Activated B cell treated with CpG ODN at 0.5 μM for 24 hours (primary cell): Measurements from ENCODE around the gene CREG1. TPM values are rescaled to one million over a fixed set of nuclear protein-coding genes. Genes with fewer than 3 reads are reported as not detected.
"Not testable (repeated sequence)": the region's sequence is repeated elsewhere in the genome, so short reads cannot be mapped to it uniquely, and the experiment has no call there.

Source experiments
- ATAC-seq: fragments of 200-7000 bp; cut with Tn5 transposase; one replicate; pipeline ENCODE4 v1.10.0; 2021; ENCODE audit warnings: low read depth, mild to moderate bottlenecking, moderate library complexity
- CTCF ChIA-PET: fragments of 350-600 bp; sonication (Branson Sonifier 250); formaldehyde crosslinking; loops from one replicate; lab custom pipeline; 2021; ENCODE audit warnings: antibody characterized with exemption; lab: Charles Lee
- POLR2A ChIA-PET: fragments of 350-600 bp; sonication (Branson Sonifier 250); formaldehyde crosslinking; loops from one replicate; lab custom pipeline; 2021; ENCODE audit warnings: antibody characterized with exemption; lab: Charles Lee
- DNase-seq: peaks from one replicate; pipeline ENCODE4 v3.0.0; 2022
- H3K27ac Mint-ChIP-seq: one replicate; pipeline ENCODE4 v1.8.0; 2020; ENCODE audit warnings: mixed read lengths
- H3K27me3 Mint-ChIP-seq: one replicate; pipeline ENCODE4 v1.8.0; 2021; ENCODE audit warnings: mixed read lengths
- H3K36me3 Mint-ChIP-seq: one replicate; pipeline ENCODE4 v1.8.0; 2021; ENCODE audit warnings: low read depth, mixed read lengths
- H3K4me1 Mint-ChIP-seq: one replicate; pipeline ENCODE4 v1.8.0; 2021; ENCODE audit warnings: mixed read lengths
- H3K4me3 Mint-ChIP-seq: one replicate; pipeline ENCODE4 v1.8.0; 2020; ENCODE audit warnings: mild to moderate bottlenecking, mixed read lengths
- H3K9me3 Mint-ChIP-seq: one replicate; pipeline ENCODE4 v1.8.0; 2020; ENCODE audit warnings: mixed read lengths
- intact Hi-C: fragments of 100-400 bp; cut with micrococcal nuclease; formaldehyde crosslinking; loops from one replicate; pipeline ENCODE4 v1.15.1; 2024
- total RNA-seq: library from RNA; stranded (reverse); gene quantifications from 2 replicates; pipeline ENCODE4 v1.2.3, GENCODE V29; 2022
- TF ChIP-seq, protein P1 (sequence below): fragments of 200-600 bp; IDR thresholded peaks from one replicate; pipeline ENCODE4 v1.8.0; 2022; ENCODE audit warnings: antibody characterized with exemption, mild to moderate bottlenecking

Gene CREG1
- total RNA-seq, 1 donor from 2014 or later, result 3.1 TPM

DNA sequence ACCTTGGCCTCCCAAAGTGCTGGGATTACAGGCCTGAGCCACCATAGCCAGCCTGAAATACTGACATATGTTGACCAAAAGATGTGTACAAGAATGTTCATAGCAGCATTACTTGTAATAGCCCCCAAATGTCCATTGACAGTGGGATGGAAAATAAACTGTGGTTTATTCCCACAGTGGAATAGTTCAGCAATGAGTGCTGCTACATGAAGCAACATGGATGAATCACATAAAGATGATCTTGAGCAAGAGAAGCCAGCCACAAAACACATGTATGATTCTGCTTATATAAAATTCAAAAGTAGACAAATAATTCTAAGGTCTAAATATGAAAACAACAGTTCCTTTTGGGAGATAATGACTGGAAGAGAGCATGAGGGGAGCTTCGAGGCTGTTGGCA lies 9.1 kb upstream of the CREG1 start:
- peaks cover 15% of the 10 kb centered on the region for H3K4me1 Mint-ChIP-seq
- intact Hi-C loops, result no loop called here
- DNase-seq (no peak), ATAC-seq (no peak)
- no peaks in the 10 kb centered on the region for H3K9me3 Mint-ChIP-seq
- H3K36me3 Mint-ChIP-seq, result no peaks in the 10 kb centered on the region
- H3K27ac Mint-ChIP-seq, result no peak overlapping the region
- TF ChIP-seq, protein P1, sequence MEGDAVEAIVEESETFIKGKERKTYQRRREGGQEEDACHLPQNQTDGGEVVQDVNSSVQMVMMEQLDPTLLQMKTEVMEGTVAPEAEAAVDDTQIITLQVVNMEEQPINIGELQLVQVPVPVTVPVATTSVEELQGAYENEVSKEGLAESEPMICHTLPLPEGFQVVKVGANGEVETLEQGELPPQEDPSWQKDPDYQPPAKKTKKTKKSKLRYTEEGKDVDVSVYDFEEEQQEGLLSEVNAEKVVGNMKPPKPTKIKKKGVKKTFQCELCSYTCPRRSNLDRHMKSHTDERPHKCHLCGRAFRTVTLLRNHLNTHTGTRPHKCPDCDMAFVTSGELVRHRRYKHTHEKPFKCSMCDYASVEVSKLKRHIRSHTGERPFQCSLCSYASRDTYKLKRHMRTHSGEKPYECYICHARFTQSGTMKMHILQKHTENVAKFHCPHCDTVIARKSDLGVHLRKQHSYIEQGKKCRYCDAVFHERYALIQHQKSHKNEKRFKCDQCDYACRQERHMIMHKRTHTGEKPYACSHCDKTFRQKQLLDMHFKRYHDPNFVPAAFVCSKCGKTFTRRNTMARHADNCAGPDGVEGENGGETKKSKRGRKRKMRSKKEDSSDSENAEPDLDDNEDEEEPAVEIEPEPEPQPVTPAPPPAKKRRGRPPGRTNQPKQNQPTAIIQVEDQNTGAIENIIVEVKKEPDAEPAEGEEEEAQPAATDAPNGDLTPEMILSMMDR, result no peak
- no peaks in the 10 kb centered on the region for H3K27me3 Mint-ChIP-seq
- CTCF ChIA-PET, result no interaction called here
- POLR2A ChIA-PET, result interaction anchor here (1.2 kb wide), 1 partner anchor 126 kb away, joined by 4 read pairs; no protein-coding TSS in a partner anchor
- no peak overlapping the region for H3K4me3 Mint-ChIP-seq

DNA sequence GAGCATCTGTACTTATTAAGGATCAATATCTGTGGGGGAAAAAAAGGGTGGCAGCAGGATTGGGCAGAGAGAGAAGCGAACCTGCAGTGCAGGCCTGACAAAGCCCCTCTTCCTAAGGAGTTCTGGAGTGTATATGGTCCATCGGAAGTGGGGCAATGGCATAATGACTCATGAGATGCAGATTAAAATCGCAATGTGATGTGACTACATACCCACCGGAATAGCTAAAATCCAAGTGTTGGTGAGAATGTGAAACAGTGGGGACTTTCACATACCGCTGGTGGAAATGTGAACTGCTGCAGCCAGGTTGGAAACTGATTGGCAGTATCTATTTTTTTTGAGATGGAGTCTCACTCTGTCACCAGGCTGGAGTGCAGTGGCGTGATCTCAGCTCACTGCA lies 8.2 kb upstream of the CREG1 start:
- no peaks in the 10 kb centered on the region for H3K36me3 Mint-ChIP-seq
- peaks cover 13% of the 10 kb centered on the region for H3K4me1 Mint-ChIP-seq
- ATAC-seq, result no peak
- H3K9me3 Mint-ChIP-seq, result no peaks in the 10 kb centered on the region
- H3K27ac Mint-ChIP-seq, result no peak overlapping the region
- TF ChIP-seq, protein P1, result no peak
- ChIA-PET CTCF (interaction anchor here (0.6 kb wide), 1 partner anchor 677 kb away, joined by 3 read pairs; no protein-coding TSS in a partner anchor), POLR2A (no interaction called here)
- no peaks in the 10 kb centered on the region for H3K27me3 Mint-ChIP-seq
- no peak for DNase-seq
- H3K4me3 Mint-ChIP-seq, result no peak overlapping the region
- intact Hi-C loops, result no loop called here

DNA sequence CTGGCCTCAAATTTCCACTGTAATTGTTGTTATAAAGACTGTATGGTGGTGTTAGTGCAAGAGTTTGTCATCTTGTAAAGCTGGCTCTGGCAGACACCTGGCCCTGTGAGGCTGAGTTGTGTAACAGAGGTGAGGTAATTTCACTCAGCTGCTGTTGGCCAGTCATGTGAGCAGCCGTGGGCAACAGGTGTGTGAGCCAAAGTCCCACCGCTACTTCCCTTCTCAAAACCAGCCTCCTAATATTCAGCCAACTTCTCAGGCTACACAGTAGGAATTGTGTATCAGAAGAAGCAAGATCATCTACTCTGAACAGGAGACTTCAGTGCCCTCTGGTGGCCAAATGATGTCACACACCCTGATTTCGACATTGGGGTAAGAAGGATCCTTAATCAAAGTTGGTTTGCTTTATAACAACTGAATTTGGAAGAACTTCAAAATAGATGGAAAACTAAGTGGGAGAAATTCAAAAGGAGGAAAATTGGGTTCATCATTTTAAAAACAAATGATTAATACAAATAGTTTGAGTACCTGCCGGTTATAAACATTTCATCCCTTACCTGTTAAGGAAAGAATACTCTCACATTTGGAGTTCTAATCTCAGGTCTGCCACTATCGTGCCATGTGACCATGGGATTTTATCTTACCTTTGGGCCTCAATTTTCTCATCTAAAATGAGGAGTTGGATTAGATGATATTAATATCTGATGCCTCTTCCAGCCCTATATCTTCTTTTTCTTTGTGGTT lies 2.6 kb upstream of the CREG1 start:
- intact Hi-C loops, result loop anchor here (1.0 to 5.0 kb wide), 6 partner anchors 114 to 644 kb away; no protein-coding TSS in a partner anchor
- H3K27me3 Mint-ChIP-seq, result no peaks in the 10 kb centered on the region
- no peak overlapping the region for H3K27ac Mint-ChIP-seq
- peak; percentile 52 for DNase-seq
- no peak for ATAC-seq
- TF ChIP-seq, protein P1, result peak; percentile 66
- POLR2A ChIA-PET, result interaction anchor here (0.6 to 0.9 kb wide), 2 partner anchors 75 kb away, joined by 3 read pairs; no protein-coding TSS in a partner anchor
- peak overlapping the region; percentile 24 for H3K4me3 Mint-ChIP-seq
- no peaks in the 10 kb centered on the region for H3K9me3 Mint-ChIP-seq
- peaks cover 17% of the 10 kb centered on the region for H3K4me1 Mint-ChIP-seq
- CTCF ChIA-PET, result interaction anchor here (0.7 to 3.2 kb wide), 22 partner anchors 8 to 490 kb away, joined by 3 to 13 read pairs (median 4); no protein-coding TSS in a partner anchor
- no peaks in the 10 kb centered on the region for H3K36me3 Mint-ChIP-seq

DNA sequence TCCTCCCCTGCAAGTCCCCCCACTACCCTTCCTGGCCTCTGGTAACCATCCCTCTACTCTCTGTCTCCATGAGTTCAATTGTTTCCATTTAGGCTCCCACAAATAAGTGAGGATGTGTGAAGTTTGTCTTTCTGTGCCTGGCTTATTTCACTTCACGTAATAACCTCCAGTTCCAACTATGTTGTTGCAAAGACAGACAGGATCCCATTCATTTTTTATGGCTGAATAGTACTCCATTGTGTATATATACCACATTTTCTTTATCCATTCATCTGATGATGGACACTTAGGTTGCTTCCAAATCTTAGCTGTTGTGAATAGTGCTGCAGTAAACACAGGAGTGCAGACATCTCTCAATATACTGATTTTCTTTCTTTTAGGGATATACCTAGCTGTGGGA lies 1.5 kb upstream of the CREG1 start:
- H3K36me3 Mint-ChIP-seq, DNase-seq, H3K4me3 Mint-ChIP-seq, H3K27ac Mint-ChIP-seq, ATAC-seq, H3K9me3 Mint-ChIP-seq, H3K27me3 Mint-ChIP-seq, POLR2A ChIA-PET: not testable (repeated sequence)
- H3K4me1 Mint-ChIP-seq, result peaks cover 17% of the 10 kb centered on the region
- CTCF ChIA-PET, result interaction anchor here (0.7 to 3.2 kb wide), 18 partner anchors 10 to 489 kb away, joined by 3 to 13 read pairs (median 4); no protein-coding TSS in a partner anchor
- intact Hi-C loops, result loop anchor here (5.0 kb wide), 1 partner anchor 643 kb away; no protein-coding TSS in a partner anchor

DNA sequence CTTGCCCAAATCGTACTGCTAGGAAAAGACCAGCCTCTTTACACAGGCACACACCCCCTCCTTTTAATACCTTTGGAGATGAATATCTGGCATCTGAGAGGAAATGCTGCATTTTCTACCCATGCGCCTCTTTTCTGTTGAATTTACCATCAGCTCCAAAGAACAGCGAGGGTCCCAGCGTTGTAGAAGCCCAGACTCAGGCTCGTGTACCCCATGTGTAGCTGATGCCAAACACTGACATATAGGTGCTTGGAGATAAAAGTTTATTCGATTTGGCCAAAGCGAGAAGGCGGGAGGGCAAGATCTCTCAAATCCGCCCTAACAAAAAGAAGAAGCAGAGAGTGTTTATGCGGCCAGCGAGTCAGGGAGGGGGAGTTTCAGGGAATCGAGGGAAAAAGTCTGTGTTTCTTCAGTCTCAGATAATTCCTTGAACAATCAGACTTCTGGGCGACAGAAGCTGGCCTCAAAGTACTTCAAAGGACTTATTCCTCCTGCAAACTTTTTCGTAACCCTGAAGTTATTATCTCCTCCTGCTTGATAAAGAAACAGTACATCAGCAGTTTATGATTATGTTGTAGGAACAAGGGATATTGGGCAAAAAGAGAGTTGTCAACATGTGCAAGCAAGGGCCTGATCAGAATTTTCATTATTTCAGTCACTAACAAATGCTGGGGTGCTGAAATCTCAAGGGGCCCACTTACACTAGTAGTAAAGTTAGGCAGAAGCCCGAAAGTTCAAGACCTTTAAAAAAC lies 642 bp upstream of the CREG1 start:
- peak overlapping the region; percentile 86 for H3K4me3 Mint-ChIP-seq
- CTCF ChIA-PET, result interaction anchor here (1.0 to 3.2 kb wide), 12 partner anchors 10 to 488 kb away, joined by 3 to 10 read pairs (median 4); no protein-coding TSS in a partner anchor
- TF ChIP-seq, protein P1, result no peak
- intact Hi-C loops, result loop anchor here (5.0 kb wide), 2 partner anchors 78 to 287 kb away; partner anchors contain the start of gene RCSD1
- peaks cover 17% of the 10 kb centered on the region for H3K4me1 Mint-ChIP-seq
- ATAC-seq (peak; percentile 2), DNase-seq (no peak)
- no peaks in the 10 kb centered on the region for H3K9me3 Mint-ChIP-seq
- H3K36me3 Mint-ChIP-seq, result no peaks in the 10 kb centered on the region
- POLR2A ChIA-PET, result interaction anchor here (0.6 to 1.1 kb wide), 4 partner anchors 78 to 334 kb away, joined by 3 to 7 read pairs (median 3); partner anchors contain the start of gene POU2F1
- H3K27me3 Mint-ChIP-seq, result no peaks in the 10 kb centered on the region
- H3K27ac Mint-ChIP-seq, result no peak overlapping the region
